Skeletal muscle tissue (tissue), 4 donors: Measurements from ENCODE around the gene CPSF4. TPM values are rescaled to one million over a fixed set of nuclear protein-coding genes. Genes with fewer than 3 reads are reported as not detected.
"Not testable (repeated sequence)": the region's sequence is repeated elsewhere in the genome, so short reads cannot be mapped to it uniquely, and the experiment has no call there.

ENCODE experiments used
- H3K27ac ChIP-seq: one replicate; pipeline ENCODE4 v1.7.0; 2013; ENCODE audit warnings: mild to moderate bottlenecking, low read depth, low read length, inconsistent platforms
- H3K27me3 ChIP-seq, 3 donors: one replicate each; pipeline ENCODE4 v1.7.0; 2013; ENCODE audit warnings: low read length in 3 of 3; ENCODE audit not compliant: control insufficient read depth in 3 of 3, insufficient read depth in 3 of 3
- H3K36me3 ChIP-seq, 3 donors: one replicate each; pipeline ENCODE4 v1.7.0; 2013; ENCODE audit warnings: low read length in 3 of 3; ENCODE audit not compliant: control insufficient read depth in 3 of 3, insufficient read depth in 3 of 3
- H3K4me1 ChIP-seq, 3 donors: one replicate each; pipeline ENCODE4 v1.7.0; 2013; ENCODE audit warnings: low read length in 3 of 3, mild to moderate bottlenecking in 3 of 3; ENCODE audit not compliant: control insufficient read depth in 3 of 3, insufficient read depth in 3 of 3
- H3K4me3 ChIP-seq, 3 donors: one replicate each; pipeline ENCODE4 v1.7.0; 2013; ENCODE audit warnings: low read length in 3 of 3
- H3K9ac ChIP-seq, 3 donors: one replicate each; pipeline ENCODE4 v1.7.0; 2013; ENCODE audit warnings: low read length in 3 of 3, mild to moderate bottlenecking in 3 of 3, moderate library complexity in 2 of 3, low read depth in 1 of 3
- H3K9me3 ChIP-seq, 3 donors: one replicate each; pipeline ENCODE4 v1.7.0; 2013; ENCODE audit warnings: low read length in 3 of 3; ENCODE audit not compliant: control insufficient read depth in 3 of 3
- total RNA-seq: library from RNA; depleted of rRNA; stranded (reverse); fragments of >200 nt; gene quantifications from one replicate; pipeline ENCODE4 v1.2.3, GENCODE V29; 2014
- donor health status: Osteomylitis.

CPSF4 gene
- total RNA-seq, 1 donor from 2014 or later, result 29.2 TPM

DNA sequence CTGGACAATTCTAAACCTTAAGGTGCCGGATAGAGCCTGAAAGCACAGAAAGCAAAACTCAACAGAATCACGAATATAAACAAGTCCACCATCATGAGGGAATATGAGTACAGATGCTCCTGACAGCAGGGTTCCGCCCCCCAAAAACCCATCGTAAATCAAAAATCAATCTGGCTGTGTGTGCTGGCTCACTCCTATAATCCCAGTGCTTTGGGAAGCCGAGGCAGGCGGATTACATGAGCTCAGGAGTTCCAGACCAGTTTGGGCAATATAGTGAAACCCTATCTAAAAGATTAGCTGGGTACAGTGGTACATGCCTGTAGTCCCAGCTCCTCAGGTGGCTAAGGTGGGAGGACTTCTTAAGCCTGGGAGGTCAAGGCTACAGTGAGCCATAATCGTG is 17.8 kb upstream of the CPSF4 start:
- Histone ChIP-seq H3K36me3 (peaks cover 71 to 79% (median 71%) of the 10 kb centered on the region in 3 donors), H3K4me3 (no peak overlapping the region), H3K9ac (no peak overlapping the region)

DNA sequence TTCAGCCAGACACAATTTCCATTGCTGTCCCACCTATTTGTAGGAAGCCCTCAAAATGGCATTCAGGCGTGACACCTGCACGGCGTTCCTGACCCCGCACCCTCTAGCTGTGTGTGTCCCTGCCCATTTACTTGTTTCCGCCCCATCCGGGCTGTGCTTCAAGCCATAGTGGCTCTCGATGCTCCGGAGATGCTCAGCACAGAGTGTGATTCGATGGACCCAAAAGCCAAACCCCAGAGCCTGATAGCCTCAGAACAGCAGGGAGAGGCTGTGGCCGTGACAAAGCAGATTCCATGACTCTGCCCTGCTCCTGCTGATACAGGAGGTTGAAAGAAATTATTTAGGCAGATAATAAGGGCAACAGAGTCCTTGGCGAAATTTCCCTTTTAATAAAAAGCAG is 16.6 kb upstream of the CPSF4 start:
- no peak overlapping the region for H3K27ac ChIP-seq
- no peaks in the 10 kb centered on the region for H3K9me3 ChIP-seq
- H3K4me1 ChIP-seq, result no peaks in the 10 kb centered on the region
- no peaks in the 10 kb centered on the region for H3K27me3 ChIP-seq
- H3K36me3 ChIP-seq, result peaks cover 59 to 69% (median 63%) of the 10 kb centered on the region in 3 donors
- no peak overlapping the region for H3K4me3 ChIP-seq
- H3K9ac ChIP-seq, result no peak overlapping the region

More for the DNA sequence above, 17.8 kb upstream of the CPSF4 start:
- Histone ChIP-seq H3K9me3 (no peaks in the 10 kb centered on the region), H3K27ac (no peak overlapping the region), H3K4me1 (no peaks in the 10 kb centered on the region), H3K27me3 (no peaks in the 10 kb centered on the region)

DNA sequence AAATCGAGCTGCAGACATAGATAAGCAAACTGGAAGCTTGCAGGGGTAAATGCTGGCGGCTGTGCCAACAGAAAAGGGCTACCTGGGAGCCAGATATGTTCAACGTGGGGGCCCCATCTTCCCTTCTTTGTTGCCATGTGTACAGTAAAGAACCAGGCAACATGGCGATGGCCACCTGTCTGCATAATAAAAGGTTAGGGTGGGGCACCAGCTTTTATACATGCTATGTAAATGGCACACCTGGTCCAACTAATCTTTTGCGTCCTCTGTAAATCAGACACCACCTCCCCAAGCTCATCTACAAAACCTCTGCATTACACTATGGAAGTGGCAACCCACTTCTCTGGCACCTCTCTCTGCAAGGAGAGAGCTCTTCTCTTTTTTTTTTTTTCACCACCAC is 16.1 kb upstream of the CPSF4 start:
- Histone ChIP-seq H3K9me3 (no peaks in the 10 kb centered on the region), H3K36me3 (peaks cover 55 to 65% (median 59%) of the 10 kb centered on the region in 3 donors), H3K27ac (no peak overlapping the region), H3K4me1 (no peaks in the 10 kb centered on the region), H3K4me3 (no peak overlapping the region), H3K27me3 (no peaks in the 10 kb centered on the region), H3K9ac (no peak overlapping the region)

DNA sequence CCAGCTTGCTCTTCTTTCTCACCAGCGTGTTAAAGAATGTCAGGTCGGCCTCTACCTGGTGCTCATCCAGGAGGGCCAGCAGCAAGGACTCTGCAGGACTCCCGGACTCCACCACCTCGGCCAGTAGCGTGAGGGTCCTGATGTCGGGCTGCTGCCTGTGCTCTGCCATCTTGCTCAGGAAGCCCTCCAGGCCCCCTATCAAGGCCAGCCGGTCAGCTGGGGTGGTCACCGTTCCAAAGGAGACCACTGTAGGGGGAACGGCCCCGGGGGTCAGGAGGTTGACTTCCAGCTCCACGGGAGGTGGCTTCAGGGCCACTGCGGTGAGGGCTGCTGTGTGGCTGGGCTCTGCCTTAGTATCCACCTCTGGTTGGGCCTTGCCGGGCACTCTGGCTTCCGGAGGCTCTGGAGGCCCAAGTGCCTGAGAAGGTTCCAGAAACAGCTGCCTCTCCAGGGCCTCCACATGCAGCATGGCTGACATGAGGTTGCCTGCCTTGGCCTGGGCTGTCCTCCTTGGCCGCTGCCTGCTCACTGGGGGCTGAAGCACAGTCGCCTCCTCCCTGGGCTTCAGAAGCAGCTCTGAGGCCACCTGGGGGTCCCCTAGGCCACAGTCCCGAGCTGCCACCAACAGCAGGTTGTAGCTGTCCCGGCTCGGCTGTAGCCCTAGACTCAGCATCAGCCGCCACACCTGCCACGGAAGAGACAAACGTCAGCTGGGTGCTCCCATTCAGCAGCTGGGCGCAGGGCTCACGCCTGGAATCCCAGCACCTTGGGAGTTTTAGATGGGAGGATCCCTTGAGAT is 13.6 kb upstream of the CPSF4 start:
- Histone ChIP-seq H3K27me3 (no peaks in the 10 kb centered on the region), H3K4me3 (no peak overlapping the region), H3K9me3 (no peaks in the 10 kb centered on the region), H3K4me1 (no peaks in the 10 kb centered on the region), H3K36me3 (peaks cover 48 to 53% (median 49%) of the 10 kb centered on the region in 3 donors), H3K9ac (no peak overlapping the region), H3K27ac (no peak overlapping the region)

DNA sequence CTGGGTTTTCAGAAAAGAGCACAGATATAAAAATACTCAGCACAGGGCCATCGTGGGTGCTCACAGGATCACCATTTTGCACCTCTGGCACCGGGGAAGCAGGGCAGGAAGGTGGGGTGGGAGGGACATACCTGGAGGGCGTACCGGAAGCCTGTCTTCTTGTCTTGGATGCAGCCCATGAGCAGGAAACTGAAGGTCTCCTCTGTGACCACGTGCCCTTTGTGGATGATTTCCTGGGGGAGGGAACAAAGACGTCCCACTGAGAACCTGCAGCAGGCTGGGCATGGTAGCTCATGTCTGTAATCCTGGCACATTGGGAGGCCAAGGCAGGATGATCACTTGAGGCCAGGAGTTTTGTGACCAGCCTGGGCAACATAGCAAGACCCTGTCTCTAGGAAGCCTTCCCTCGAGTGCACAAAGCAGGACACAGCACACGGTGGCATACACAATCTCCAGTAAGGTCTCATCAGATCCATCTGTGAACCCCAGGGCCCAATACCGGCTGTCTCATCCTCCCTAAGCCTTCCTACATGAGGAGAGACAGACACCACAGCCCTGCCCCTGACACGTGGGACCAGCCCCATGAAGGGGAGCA is 9.7 kb upstream of the CPSF4 start:
- H3K4me1 ChIP-seq, result no peaks in the 10 kb centered on the region
- H3K4me3 ChIP-seq, result no peak overlapping the region
- no peak overlapping the region for H3K9ac ChIP-seq
- no peaks in the 10 kb centered on the region for H3K27me3 ChIP-seq
- H3K27ac ChIP-seq, result no peak overlapping the region
- peaks cover 45 to 60% (median 53%) of the 10 kb centered on the region in 3 donors for H3K36me3 ChIP-seq
- no peaks in the 10 kb centered on the region for H3K9me3 ChIP-seq

DNA sequence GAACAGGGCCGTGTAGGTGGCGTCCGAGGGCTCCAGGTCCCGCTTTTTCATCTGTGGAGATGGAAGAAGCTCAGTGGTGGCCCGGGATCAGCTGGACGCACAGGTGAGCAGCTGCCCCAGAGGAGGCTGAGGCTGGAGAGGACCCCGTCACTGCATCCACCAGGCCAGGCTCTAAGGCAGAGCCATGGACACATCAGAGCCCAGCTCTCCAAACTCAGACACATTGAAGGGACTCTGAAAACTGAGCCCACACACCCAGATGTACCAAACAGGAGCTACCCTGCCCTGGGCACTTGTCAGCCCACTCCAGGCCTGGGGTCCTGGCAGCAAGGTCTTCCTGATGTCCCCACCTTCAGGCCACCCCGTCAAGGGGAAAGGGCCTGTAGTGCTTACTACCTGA is 9.0 kb upstream of the CPSF4 start:
- Histone ChIP-seq H3K4me1 (no peaks in the 10 kb centered on the region), H3K36me3 (peaks cover 44 to 57% (median 54%) of the 10 kb centered on the region in 3 donors), H3K9me3 (no peaks in the 10 kb centered on the region), H3K4me3 (no peak overlapping the region), H3K27ac (no peak overlapping the region), H3K9ac (no peak overlapping the region), H3K27me3 (no peaks in the 10 kb centered on the region)

DNA sequence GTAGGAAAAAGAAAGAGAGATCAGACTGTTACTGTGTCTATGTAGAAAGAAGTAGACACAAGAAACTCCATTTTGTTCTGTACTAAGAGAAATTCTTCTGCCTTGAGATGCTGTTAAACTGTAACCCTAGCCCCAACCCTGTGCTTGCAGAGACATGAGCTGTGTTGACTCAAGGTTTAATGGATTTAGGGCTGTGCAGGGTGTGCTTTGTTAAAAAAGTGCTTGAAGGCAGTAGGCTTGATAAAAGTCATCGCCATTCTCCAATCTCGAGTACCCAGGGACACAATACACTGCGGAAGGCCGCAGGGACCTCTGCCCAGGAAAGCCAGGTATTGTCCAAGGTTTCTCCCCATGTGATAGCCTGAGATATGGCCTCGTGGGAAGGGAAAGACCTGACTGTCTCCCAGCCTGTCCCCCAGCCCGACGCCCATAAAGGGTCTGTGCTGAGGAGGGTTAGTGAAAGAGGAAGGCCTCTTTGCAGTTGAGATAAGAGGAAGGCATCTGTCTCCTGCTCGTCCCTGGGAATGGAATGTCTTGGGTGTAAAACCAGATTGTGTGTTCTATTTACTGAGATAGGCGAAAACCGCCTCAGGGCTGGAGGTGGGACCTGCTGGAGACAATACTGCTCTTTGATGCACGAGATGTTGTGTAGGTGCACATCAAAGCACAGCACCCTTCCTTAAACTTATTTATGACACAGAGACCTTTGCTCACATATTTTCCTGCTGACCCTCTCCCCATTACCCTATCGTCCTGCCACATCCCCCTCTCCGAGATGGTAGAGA is 6.8 kb upstream of the CPSF4 start:
- H3K4me3 ChIP-seq, H3K27me3 ChIP-seq, H3K27ac ChIP-seq, H3K9me3 ChIP-seq, H3K9ac ChIP-seq, H3K4me1 ChIP-seq: not testable (repeated sequence)
- peaks cover 42 to 51% (median 49%) of the 10 kb centered on the region in 3 donors for H3K36me3 ChIP-seq

DNA sequence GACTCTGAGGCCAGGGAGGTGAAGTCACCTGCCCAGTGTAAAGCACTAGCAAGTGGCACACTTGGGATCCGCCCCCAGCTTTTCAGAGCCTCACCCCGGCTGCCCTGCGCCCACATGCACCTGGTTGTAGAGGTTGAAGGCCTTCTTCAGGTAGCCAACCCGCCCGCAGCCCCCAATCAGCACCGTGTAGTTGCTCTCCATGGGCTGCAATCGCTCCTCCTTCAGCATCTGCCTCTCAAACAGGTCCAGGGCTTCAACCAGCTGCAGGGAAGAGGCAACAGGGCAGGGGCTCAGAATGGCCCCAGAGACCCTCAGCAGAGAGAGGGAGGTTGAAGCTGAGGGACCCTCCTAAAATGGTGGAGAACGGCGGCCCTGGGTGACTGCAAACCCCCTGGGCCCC is 5.6 kb upstream of the CPSF4 start:
- H3K9me3 ChIP-seq, result no peaks in the 10 kb centered on the region
- no peaks in the 10 kb centered on the region for H3K27me3 ChIP-seq
- H3K9ac ChIP-seq, result no peak overlapping the region
- H3K36me3 ChIP-seq, result peaks cover 42 to 51% (median 49%) of the 10 kb centered on the region in 3 donors
- H3K4me3 ChIP-seq, result no peak overlapping the region
- no peak overlapping the region for H3K27ac ChIP-seq
- peaks cover 4 to 7% (median 6%) of the 10 kb centered on the region in 3 donors for H3K4me1 ChIP-seq

DNA sequence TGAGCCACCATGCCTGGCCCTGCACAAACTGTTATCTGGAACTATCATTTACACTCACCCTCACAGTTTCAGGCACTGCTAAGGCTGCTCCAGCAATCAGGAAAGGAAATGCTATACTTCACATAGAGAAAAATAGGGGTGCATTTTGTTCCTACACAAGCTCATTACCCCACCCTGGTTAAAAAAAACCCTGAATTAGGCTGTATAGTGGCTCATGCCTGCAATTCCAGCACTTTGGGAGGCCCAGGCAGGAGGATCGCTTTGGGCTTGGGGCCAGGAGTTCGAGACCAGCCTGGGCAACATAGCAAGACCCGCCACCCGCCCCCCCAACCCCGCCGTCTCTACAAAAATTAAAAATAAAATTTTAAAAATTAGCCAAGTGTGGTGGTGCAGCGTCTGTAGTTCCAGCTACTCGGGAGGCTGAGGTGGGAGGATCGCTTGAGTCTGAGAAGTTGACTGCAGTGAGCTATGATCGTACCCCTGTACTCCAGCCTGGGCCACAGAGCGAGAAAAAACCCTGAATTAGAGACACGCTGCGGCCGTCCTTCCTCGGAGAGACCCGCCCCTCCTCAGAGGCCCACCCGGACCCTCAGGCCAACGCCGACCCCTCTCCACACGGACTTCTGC is 684 bp upstream of the CPSF4 start:
- Histone ChIP-seq H3K4me1 (peaks cover 24 to 33% (median 27%) of the 10 kb centered on the region in 3 donors), H3K4me3 (peak overlapping the region; percentile 88 to 95 (median 91)), H3K27me3 (no peaks in the 10 kb centered on the region)

More for the DNA sequence above, 684 bp upstream of the CPSF4 start:
- Histone ChIP-seq H3K9ac (peak overlapping the region; percentile 95 to 98 (median 97)), H3K9me3 (no peaks in the 10 kb centered on the region), H3K27ac (peak overlapping the region; percentile 91), H3K36me3 (peaks cover 14 to 19% (median 18%) of the 10 kb centered on the region in 3 donors)
